B cell (primary cell): ENCODE data around the gene ENOX1. TPM values are rescaled to one million over a fixed set of nuclear protein-coding genes. Genes with fewer than 3 reads are reported as not detected.

Source experiments
- ATAC-seq: fragments of 200-7000 bp; cut with Tn5 transposase; one replicate; pipeline ENCODE4 v1.10.0; 2021; ENCODE audit warnings: low read depth, mild to moderate bottlenecking, moderate number of reproducible peaks, moderate library complexity
- CTCF ChIA-PET: fragments of 350-600 bp; sonication (Branson Sonifier 250); formaldehyde crosslinking; loops from one replicate; lab custom pipeline; 2021; ENCODE audit warnings: antibody characterized with exemption, inconsistent platforms; lab: Charles Lee
- POLR2A ChIA-PET: fragments of 350-600 bp; sonication (Branson Sonifier 250); formaldehyde crosslinking; loops from one replicate; lab custom pipeline; 2021; ENCODE audit warnings: antibody characterized with exemption; lab: Charles Lee
- DNase-seq: peaks from one replicate; pipeline ENCODE4 v3.0.0; 2013
- H2AFZ ChIP-seq: 2 replicates; pipeline ENCODE4 v1.6.1; 2012; ENCODE audit warnings: mild to moderate bottlenecking, low read depth, low read length; ENCODE audit not compliant: insufficient read depth, poor library complexity, severe bottlenecking
- H3K27ac ChIP-seq, 2 donors: 1 replicate in 1 of 2; 2 replicates in 1 of 2; pipeline ENCODE4 v1.5.1; 2012 to 2013; ENCODE audit warnings: low read length in 2 of 2, mild to moderate bottlenecking in 2 of 2, moderate library complexity in 1 of 2
- H3K27me3 ChIP-seq, 4 experiments: fragments of 200-600 bp in 1 of 4; sonication (generic) in 1 of 4; replicated peaks in 1 of 4; 1 replicate in 2 of 4; 2 replicates in 2 of 4; pipeline versions ENCODE4 v1.6.1 to v1.7.0; 2013 to 2016; ENCODE audit warnings: low read length in 3 of 4, mild to moderate bottlenecking in 2 of 4, mixed read lengths in 1 of 4, moderate library complexity in 1 of 4; ENCODE audit not compliant: insufficient read depth in 4 of 4, control insufficient read depth in 3 of 4; ENCODE audit errors: control extremely low read depth in 1 of 4
- H3K36me3 ChIP-seq, 2 experiments: replicated peaks in 1 of 2; 1 replicate in 1 of 2; 2 replicates in 1 of 2; pipeline versions ENCODE4 v1.6.1 to v1.7.1; 2013; ENCODE audit warnings: low read length in 1 of 2; ENCODE audit not compliant: insufficient read depth in 2 of 2, control insufficient read depth in 1 of 2; ENCODE audit errors: control extremely low read depth in 1 of 2, extremely low read depth in 1 of 2
- H3K4me1 ChIP-seq, 2 donors: fragments of 200-600 bp in 1 of 2; sonication (generic) in 1 of 2; 1 replicate in 1 of 2; 2 replicates in 1 of 2; pipeline versions ENCODE4 v1.5.1 to v1.6.1; 2013 to 2017; ENCODE audit warnings: low read length in 2 of 2; ENCODE audit not compliant: control insufficient read depth in 2 of 2, insufficient read depth in 2 of 2
- H3K4me2 ChIP-seq: replicated peaks from 2 replicates; pipeline ENCODE3; 2012; ENCODE audit warnings: mild to moderate bottlenecking, low read depth, low read length; ENCODE audit not compliant: poor library complexity, severe bottlenecking
- H3K4me3 ChIP-seq, 5 experiments: fragments of 200-600 bp in 1 of 5; sonication (generic) in 1 of 5; 1 replicate in 3 of 5; 2 replicates in 2 of 5; pipeline versions ENCODE4 v1.5.1 to v1.7.0; 2011 to 2016; ENCODE audit warnings: low read length in 4 of 5, mild to moderate bottlenecking in 4 of 5, low read depth in 2 of 5, control low read depth in 1 of 5, moderate library complexity in 1 of 5; ENCODE audit not compliant: insufficient read depth in 1 of 5; ENCODE audit errors: control extremely low read depth in 1 of 5, extremely low read depth in 1 of 5
- H3K79me2 ChIP-seq: fragments of 200-600 bp; sonication (generic); one replicate; pipeline ENCODE4 v1.6.0; 2016; ENCODE audit warnings: low read length; ENCODE audit not compliant: control insufficient read depth, insufficient read depth
- H3K9ac ChIP-seq: fragments of 200-600 bp; sonication (generic); 2 replicates; pipeline ENCODE4 v1.6.1; 2017; ENCODE audit warnings: mild to moderate bottlenecking, low read length, moderate library complexity
- H3K9me3 ChIP-seq, 3 donors: one replicate each; pipeline versions ENCODE4 v1.6.1 to v1.7.1; 2013; ENCODE audit warnings: low read length in 2 of 3; ENCODE audit not compliant: control insufficient read depth in 2 of 3, insufficient read depth in 1 of 3; ENCODE audit errors: control extremely low read depth in 1 of 3
- H4K20me1 ChIP-seq: 2 replicates; pipeline ENCODE4 v1.6.0; 2012; ENCODE audit warnings: mild to moderate bottlenecking, low read length; ENCODE audit not compliant: insufficient read depth, control insufficient read depth, poor library complexity, severe bottlenecking
- H3K27ac Mint-ChIP-seq: one replicate; pipeline ENCODE4 v1.8.0; 2021; ENCODE audit warnings: mixed read lengths
- H3K27me3 Mint-ChIP-seq: one replicate; pipeline ENCODE4 v1.8.0; 2021; ENCODE audit warnings: mixed read lengths
- H3K4me1 Mint-ChIP-seq: one replicate; pipeline ENCODE4 v1.8.0; 2021; ENCODE audit warnings: mixed read lengths
- H3K4me3 Mint-ChIP-seq: one replicate; pipeline ENCODE4 v1.8.0; 2021; ENCODE audit warnings: mixed read lengths
- H3K9me3 Mint-ChIP-seq: one replicate; pipeline ENCODE4 v1.8.0; 2022; ENCODE audit warnings: mixed read lengths; ENCODE audit not compliant: insufficient read depth
- CTCF ChIP-seq: fragments of 200-600 bp; IDR thresholded peaks from one replicate; pipeline ENCODE4 v1.8.0; 2022; ENCODE audit warnings: antibody characterized with exemption, mild to moderate bottlenecking
- EZH2 ChIP-seq: IDR thresholded peaks from 2 replicates; pipeline ENCODE4 v1.6.1; 2012; ENCODE audit warnings: borderline replicate concordance, low read depth, mild to moderate bottlenecking, moderate library complexity, low read length; ENCODE audit not compliant: insufficient read depth, poor library complexity, severe bottlenecking
- WGBS: methylation state at CpG from one replicate; pipeline ENCODE4 v1.1.5; 2013; ENCODE audit warnings: missing lambda C conversion rate; ENCODE audit not compliant: insufficient coverage; 5-methylcytosine and 5-hydroxymethylcytosine counted together
- intact Hi-C: fragments of 100-400 bp; cut with micrococcal nuclease; formaldehyde crosslinking; loops from one replicate; pipeline ENCODE4 v1.10.0; 2022
- polyA plus RNA-seq: library from polyadenylated mRNA; depleted of rRNA; stranded (reverse); fragments of >200 nt; gene quantifications from 2 replicates; pipeline ENCODE4 v1.2.3, GENCODE V29; 2012
- total RNA-seq, 2 donors: library from RNA; stranded (reverse); fragments of 120-200 nt in 1 of 2; gene quantifications; 1 replicate in 1 of 2; 2 replicates in 1 of 2; pipeline versions ENCODE4 v1.2.3 to v1.2.4, GENCODE V29; 2013 to 2022

ENOX1 gene
- total and polyA plus RNA-seq, 2 donors (not counting 1 experiment from before 2014, with no cell fraction given), result not detected

DNA sequence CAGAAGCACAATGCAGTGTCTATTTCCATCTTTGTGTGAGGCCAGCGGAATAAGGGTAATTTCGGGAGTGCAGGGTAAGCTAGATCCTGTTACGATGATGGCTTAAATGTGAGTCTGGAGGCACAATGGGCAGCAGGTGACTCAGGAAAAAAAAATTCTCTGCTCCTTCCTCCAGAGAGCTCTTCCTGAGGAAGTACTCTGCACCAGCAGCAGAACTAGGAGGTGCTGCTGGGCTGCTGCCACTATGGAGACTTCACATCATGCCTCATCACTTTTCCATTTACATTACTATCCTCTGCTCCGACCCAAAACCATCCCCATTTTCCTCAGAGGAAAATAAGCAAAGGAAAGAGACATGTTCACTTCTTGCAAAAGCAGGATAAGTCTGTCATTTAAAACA, 481.4 kb downstream of the ENOX1 start:
- no peak overlapping the region for H3K4me2 ChIP-seq
- no peak for ATAC-seq
- no peaks in the 10 kb centered on the region for H3K79me2 ChIP-seq
- Mint-ChIP-seq H3K27ac (no peak overlapping the region), H3K4me1 (peaks cover 10% of the 10 kb centered on the region), H3K9me3 (no peaks in the 10 kb centered on the region), H3K27me3 (peaks cover 13% of the 10 kb centered on the region), H3K4me3 (no peak overlapping the region)
- H3K9me3 ChIP-seq, result no peaks in the 10 kb centered on the region
- intact Hi-C loops, result no loop called here
- no peaks in the 10 kb centered on the region for H3K36me3 ChIP-seq
- ChIA-PET CTCF (no interaction called here), POLR2A (no interaction called here)
- no peak for DNase-seq
- H3K4me1 ChIP-seq, result peaks cover 11 to 12% of the 10 kb centered on the region in 2 donors
- no peak overlapping the region for H3K9ac ChIP-seq
- no peak overlapping the region for H3K4me3 ChIP-seq
- TF ChIP-seq EZH2, result no peak
- no peak for TF ChIP-seq CTCF
- H2AFZ ChIP-seq, result no peak overlapping the region
- H3K27me3 ChIP-seq, result no peaks in the 10 kb centered on the region
- no peak overlapping the region for H3K27ac ChIP-seq
- WGBS, result 50% methylated on average over 1 of the region's 4 CpGs
- no peaks in the 10 kb centered on the region for H4K20me1 ChIP-seq

DNA sequence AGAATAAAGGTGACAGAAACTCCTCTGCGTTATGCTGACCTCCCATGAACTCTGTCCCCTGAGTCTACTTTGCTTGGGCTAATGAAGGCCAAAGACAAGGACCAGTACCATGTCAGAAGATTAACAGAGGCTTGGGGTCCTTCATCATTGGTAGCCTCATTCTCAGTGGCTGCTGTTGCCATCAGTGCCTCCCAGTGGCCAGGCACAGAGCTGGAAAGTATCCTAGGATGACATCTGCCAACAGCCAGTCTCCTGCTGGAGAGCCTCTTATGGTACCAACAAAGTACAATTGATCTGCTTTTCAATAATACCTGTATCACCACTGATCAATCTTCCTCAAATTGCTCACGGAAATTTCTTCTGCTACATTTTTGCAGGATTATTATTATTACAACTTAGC, 481.8 kb downstream of the ENOX1 start:
- Mint-ChIP-seq H3K9me3 (no peaks in the 10 kb centered on the region), H3K4me3 (no peak overlapping the region), H3K4me1 (peaks cover 10% of the 10 kb centered on the region), H3K27ac (no peak overlapping the region), H3K27me3 (peaks cover 16% of the 10 kb centered on the region)
- DNase-seq (no peak), ATAC-seq (no peak)
- 0% methylated on average over 1 of the region's 2 CpGs for WGBS
- POLR2A ChIA-PET, result no interaction called here
- H3K9me3 ChIP-seq, result no peaks in the 10 kb centered on the region
- H3K4me1 ChIP-seq, result peaks cover 11 to 12% of the 10 kb centered on the region in 2 donors
- H3K27ac ChIP-seq, result no peak overlapping the region
- CTCF ChIA-PET, result no interaction called here
- H3K4me2 ChIP-seq, result no peak overlapping the region
- no peak overlapping the region for H2AFZ ChIP-seq
- H3K4me3 ChIP-seq, result no peak overlapping the region
- no peak overlapping the region for H3K9ac ChIP-seq
- H3K27me3 ChIP-seq, result no peaks in the 10 kb centered on the region
- no peaks in the 10 kb centered on the region for H3K79me2 ChIP-seq
- intact Hi-C loops, result no loop called here
- H4K20me1 ChIP-seq, result no peaks in the 10 kb centered on the region
- H3K36me3 ChIP-seq, result no peaks in the 10 kb centered on the region
- no peak for TF ChIP-seq EZH2
- TF ChIP-seq CTCF, result no peak
